Measurements from ENCODE around the gene PWWP2B.

- TF ChIP-seq CTCF (conservative IDR thresholded peaks at IDR 0.05; ENCODE audit: low read length) = no peak
- no peak for TF ChIP-seq EZH2phosphoT487 (IDR thresholded peaks at IDR 0.05; ENCODE audit: borderline replicate concordance)
These were observed 59.9 kb downstream of the PWWP2B start for GRCh38 chr10:132456881-132457280.

Data from Loucy (cell line).